ENCODE measurements around the gene KRTAP13-4.

KRTAP13-4 gene

GRCh38 chr21:30408782-30409494 is 21.1 kb upstream of the KRTAP13-4 start:
- Histone ChIP-seq H3K9me3 (replicated peaks in 1 of 2; ENCODE audit: control insufficient read depth in 2 of 2, insufficient read depth in 1 of 2, low read depth in 1 of 2, low read length in 2 of 2) (peaks cover 0 to 4% of the 10 kb centered on the region in 2 donors), H3K79me1 (ENCODE audit: low read depth, low read length) (no peaks in the 10 kb centered on the region), H2AFZ (ENCODE audit: low read length) (peak overlapping the region; percentile 82), H3K27ac (replicated peaks; ENCODE audit: low read length) (no peak overlapping the region), H3K9ac (ENCODE audit: low read depth, low read length, poor library complexity) (no peak overlapping the region), H3K4me2 (ENCODE audit: insufficient read depth, low read length, poor library complexity, severe bottlenecking) (no peak overlapping the region), H3K27me3 (ENCODE audit: control insufficient read depth in 3 of 3, insufficient read depth in 3 of 3, low read depth in 1 of 3, low read length in 3 of 3) (no peaks in the 10 kb centered on the region), H2BK5ac (ENCODE audit: low read length) (no peak overlapping the region), H2AK5ac (ENCODE audit: low read depth, low read length) (no peak overlapping the region), H3K4me3 (ENCODE audit: low read length in 2 of 2) (no peak overlapping the region), H3K23ac (ENCODE audit: low read depth, low read length, poor library complexity) (no peak overlapping the region), H3K4ac (ENCODE audit: low read length) (no peak overlapping the region), H3K14ac (ENCODE audit: low read length) (no peak overlapping the region), H2BK120ac (ENCODE audit: low read depth, low read length) (no peak overlapping the region), H2BK12ac (ENCODE audit: low read length) (no peak overlapping the region), H4K91ac (ENCODE audit: low read depth, low read length, poor library complexity) (no peak overlapping the region), H4K8ac (ENCODE audit: low read depth, low read length) (no peak overlapping the region), H3K18ac (ENCODE audit: low read length) (no peak overlapping the region), H3K4me1 (ENCODE audit: control insufficient read depth in 2 of 2, insufficient read depth in 1 of 2, low read depth in 1 of 2, low read length in 2 of 2) (no peaks in the 10 kb centered on the region), H2BK15ac (ENCODE audit: low read length) (no peak overlapping the region), H3K36me3 (replicated peaks in 1 of 2; ENCODE audit: control insufficient read depth in 2 of 2, insufficient read depth in 2 of 2, low read length in 2 of 2) (no peaks in the 10 kb centered on the region)
- WGBS, 2 donors (ENCODE audit: extremely low coverage in 2 of 2, insufficient read length in 2 of 2, insufficient replicate concordance in 1 of 2): no CpG with 5 or more reads among the region's 14 CpGs
- peak; percentile 3 for DNase-seq (ENCODE audit: low spot score)

GRCh38 chr21:30415993-30416392 is 14.0 kb upstream of the KRTAP13-4 start:
- Histone ChIP-seq H2BK120ac (ENCODE audit: low read depth, low read length) (no peak overlapping the region), H3K4me3 (ENCODE audit: low read length in 2 of 2) (no peak overlapping the region), H3K4me2 (ENCODE audit: insufficient read depth, low read length, poor library complexity, severe bottlenecking) (no peak overlapping the region), H4K91ac (ENCODE audit: low read depth, low read length, poor library complexity) (no peak overlapping the region), H2AFZ (ENCODE audit: low read length) (no peak overlapping the region), H3K4me1 (ENCODE audit: control insufficient read depth in 2 of 2, insufficient read depth in 1 of 2, low read depth in 1 of 2, low read length in 2 of 2) (no peaks in the 10 kb centered on the region), H3K27ac (replicated peaks; ENCODE audit: low read length) (no peak overlapping the region), H3K4ac (ENCODE audit: low read length) (no peak overlapping the region), H2BK12ac (ENCODE audit: low read length) (no peak overlapping the region), H2AK5ac (ENCODE audit: low read depth, low read length) (no peak overlapping the region), H3K27me3 (ENCODE audit: control insufficient read depth in 3 of 3, insufficient read depth in 3 of 3, low read depth in 1 of 3, low read length in 3 of 3) (no peaks in the 10 kb centered on the region), H3K36me3 (replicated peaks in 1 of 2; ENCODE audit: control insufficient read depth in 2 of 2, insufficient read depth in 2 of 2, low read length in 2 of 2) (no peaks in the 10 kb centered on the region), H3K18ac (ENCODE audit: low read length) (no peak overlapping the region), H3K23ac (ENCODE audit: low read depth, low read length, poor library complexity) (no peak overlapping the region), H2BK5ac (ENCODE audit: low read length) (no peak overlapping the region), H3K9me3 (replicated peaks in 1 of 2; ENCODE audit: control insufficient read depth in 2 of 2, insufficient read depth in 1 of 2, low read depth in 1 of 2, low read length in 2 of 2) (peaks cover 0 to 2% of the 10 kb centered on the region in 2 donors), H3K14ac (ENCODE audit: low read length) (no peak overlapping the region), H2BK15ac (ENCODE audit: low read length) (no peak overlapping the region), H4K8ac (ENCODE audit: low read depth, low read length) (no peak overlapping the region), H3K9ac (ENCODE audit: low read depth, low read length, poor library complexity) (no peak overlapping the region), H3K79me1 (ENCODE audit: low read depth, low read length) (no peaks in the 10 kb centered on the region)
- DNase-seq (ENCODE audit: low spot score): no peak
- WGBS, 2 donors (ENCODE audit: extremely low coverage in 2 of 2, insufficient read length in 2 of 2, insufficient replicate concordance in 1 of 2): no CpG with 5 or more reads among the region's 5 CpGs

GRCh38 chr21:30425826-30426225 is 4.2 kb upstream of the KRTAP13-4 start, which contains the start of gene KRTAP13-3:
Gene KRTAP13-3, minus strand, starts transcription at chr21:30425926. Its CDS starts 14 bp downstream, at chr21:30425912.
- peaks cover 0 to 3% of the 10 kb centered on the region in 2 donors for H3K4me1 ChIP-seq (ENCODE audit: control insufficient read depth in 2 of 2, insufficient read depth in 1 of 2, low read depth in 1 of 2, low read length in 2 of 2)
- no peak within 1 kb of the TSS for H3K4me3 ChIP-seq (ENCODE audit: low read length in 2 of 2)
- H3K4me2 ChIP-seq (ENCODE audit: insufficient read depth, low read length, poor library complexity, severe bottlenecking): no peak within 1 kb of the TSS
- no peak for DNase-seq (ENCODE audit: low spot score)
- no peak within 1 kb of the TSS for H3K23ac ChIP-seq (ENCODE audit: low read depth, low read length, poor library complexity)
- no peak within 1 kb of the TSS for H3K9ac ChIP-seq (ENCODE audit: low read depth, low read length, poor library complexity)
- H3K4ac ChIP-seq (ENCODE audit: low read length): no peak within 1 kb of the TSS
- H2BK5ac ChIP-seq (ENCODE audit: low read length): no peak within 1 kb of the TSS
- no peaks in the 10 kb centered on the region for H3K27me3 ChIP-seq (ENCODE audit: control insufficient read depth in 3 of 3, insufficient read depth in 3 of 3, low read depth in 1 of 3, low read length in 3 of 3)
- H2BK120ac ChIP-seq (ENCODE audit: low read depth, low read length): no peak within 1 kb of the TSS
- no peaks in the 10 kb centered on the region for H3K79me1 ChIP-seq (ENCODE audit: low read depth, low read length)
- peaks cover 0 to 3% of the 10 kb centered on the region in 2 donors for H3K9me3 ChIP-seq (replicated peaks in 1 of 2; ENCODE audit: control insufficient read depth in 2 of 2, insufficient read depth in 1 of 2, low read depth in 1 of 2, low read length in 2 of 2)
- peak within 1 kb of the TSS; percentile 6 for H3K18ac ChIP-seq (ENCODE audit: low read length)
- peak within 1 kb of the TSS; percentile 51 for H3K27ac ChIP-seq (replicated peaks; ENCODE audit: low read length)
- WGBS, 2 donors (ENCODE audit: extremely low coverage in 2 of 2, insufficient read length in 2 of 2, insufficient replicate concordance in 1 of 2): no CpG with 5 or more reads among the region's 5 CpGs
- no peak within 1 kb of the TSS for H3K14ac ChIP-seq (ENCODE audit: low read length)
- H2AK5ac ChIP-seq (ENCODE audit: low read depth, low read length): peak within 1 kb of the TSS; percentile 47
- no peak within 1 kb of the TSS for H2AFZ ChIP-seq (ENCODE audit: low read length)
- H3K36me3 ChIP-seq (replicated peaks in 1 of 2; ENCODE audit: control insufficient read depth in 2 of 2, insufficient read depth in 2 of 2, low read length in 2 of 2): no peaks in the 10 kb centered on the region
- H4K8ac ChIP-seq (ENCODE audit: low read depth, low read length): no peak within 1 kb of the TSS
- H2BK15ac ChIP-seq (ENCODE audit: low read length): no peak within 1 kb of the TSS
- no peak within 1 kb of the TSS for H2BK12ac ChIP-seq (ENCODE audit: low read length)
- no peak within 1 kb of the TSS for H4K91ac ChIP-seq (ENCODE audit: low read depth, low read length, poor library complexity)

GRCh38 chr21:30426731-30427130 is 3.3 kb upstream of the KRTAP13-4 start:
- H4K91ac ChIP-seq (ENCODE audit: low read depth, low read length, poor library complexity): no peak overlapping the region

More at GRCh38 chr21:30426731-30427130, 3.3 kb upstream of the KRTAP13-4 start:
- no peak overlapping the region for H2BK5ac ChIP-seq (ENCODE audit: low read length)
- peak; percentile 11 for DNase-seq (ENCODE audit: low spot score)
- no peak overlapping the region for H3K4me3 ChIP-seq (ENCODE audit: low read length in 2 of 2)
- peak overlapping the region; percentile 51 for H3K27ac ChIP-seq (replicated peaks; ENCODE audit: low read length)
- no peak overlapping the region for H3K14ac ChIP-seq (ENCODE audit: low read length)
- no peak overlapping the region for H3K23ac ChIP-seq (ENCODE audit: low read depth, low read length, poor library complexity)
- H3K9ac ChIP-seq (ENCODE audit: low read depth, low read length, poor library complexity): no peak overlapping the region
- H3K4ac ChIP-seq (ENCODE audit: low read length): no peak overlapping the region
- no CpG with 5 or more reads among the region's 3 CpGs for WGBS, 2 donors (ENCODE audit: extremely low coverage in 2 of 2, insufficient read length in 2 of 2, insufficient replicate concordance in 1 of 2)
- H3K36me3 ChIP-seq (replicated peaks in 1 of 2; ENCODE audit: control insufficient read depth in 2 of 2, insufficient read depth in 2 of 2, low read length in 2 of 2): no peaks in the 10 kb centered on the region
- no peak overlapping the region for H2BK12ac ChIP-seq (ENCODE audit: low read length)
- H3K4me2 ChIP-seq (ENCODE audit: insufficient read depth, low read length, poor library complexity, severe bottlenecking): no peak overlapping the region
- no peak overlapping the region for H2BK15ac ChIP-seq (ENCODE audit: low read length)
- H3K18ac ChIP-seq (ENCODE audit: low read length): no peak overlapping the region
- no peak overlapping the region for H4K8ac ChIP-seq (ENCODE audit: low read depth, low read length)
- H3K4me1 ChIP-seq (ENCODE audit: control insufficient read depth in 2 of 2, insufficient read depth in 1 of 2, low read depth in 1 of 2, low read length in 2 of 2): peaks cover 0 to 3% of the 10 kb centered on the region in 2 donors
- H2BK120ac ChIP-seq (ENCODE audit: low read depth, low read length): no peak overlapping the region
- H3K27me3 ChIP-seq (ENCODE audit: control insufficient read depth in 3 of 3, insufficient read depth in 3 of 3, low read depth in 1 of 3, low read length in 3 of 3): no peaks in the 10 kb centered on the region
- H2AK5ac ChIP-seq (ENCODE audit: low read depth, low read length): no peak overlapping the region
- no peak overlapping the region for H2AFZ ChIP-seq (ENCODE audit: low read length)
- peaks cover 0 to 3% of the 10 kb centered on the region in 2 donors for H3K9me3 ChIP-seq (replicated peaks in 1 of 2; ENCODE audit: control insufficient read depth in 2 of 2, insufficient read depth in 1 of 2, low read depth in 1 of 2, low read length in 2 of 2)
- H3K79me1 ChIP-seq (ENCODE audit: low read depth, low read length): no peaks in the 10 kb centered on the region
